Heart left ventricle (tissue), 16 donors: ENCODE data around the gene FOXK1. TPM values are rescaled to one million over a fixed set of nuclear protein-coding genes. Genes with fewer than 3 reads are reported as not detected.

Experiments used
- ATAC-seq, 4 donors: fragments of 200-7000 bp; cut with Tn5 transposase; one replicate each; pipeline ENCODE4 v1.9.1; 2020 to 2022; ENCODE audit warnings: moderate library complexity in 4 of 4, mild to moderate bottlenecking in 3 of 4, moderate number of reproducible peaks in 1 of 4
- DNase-seq, 5 donors: peaks; one replicate each; pipeline ENCODE4 v3.0.0-alpha.2; 2020
- H3K27ac ChIP-seq, 12 donors: fragments of 200-600 bp; sonication (generic) in 4 of 12; one replicate each; pipeline versions ENCODE4 v1.5.0 to v1.8.0; 2016 to 2022; ENCODE audit warnings: mild to moderate bottlenecking in 2 of 12
- H3K27me3 ChIP-seq, 9 donors: fragments of 200-600 bp; sonication (generic) in 2 of 9; one replicate each; pipeline versions ENCODE4 v1.5.1 to v1.8.0; 2016 to 2022; ENCODE audit warnings: mild to moderate bottlenecking in 3 of 9
- H3K36me3 ChIP-seq, 9 donors: fragments of 200-600 bp; sonication (generic) in 2 of 9; one replicate each; pipeline versions ENCODE4 v1.5.0 to v1.8.0; 2018 to 2022; ENCODE audit warnings: mild to moderate bottlenecking in 2 of 9
- H3K4me1 ChIP-seq, 12 donors: fragments of 200-600 bp; sonication (generic) in 4 of 12; one replicate each; pipeline versions ENCODE4 v1.5.0 to v1.8.0; 2016 to 2022; ENCODE audit warnings: mild to moderate bottlenecking in 3 of 12
- H3K4me3 ChIP-seq, 12 donors: fragments of 200-600 bp; sonication (generic) in 4 of 12; one replicate each; pipeline versions ENCODE4 v1.5.0 to v1.8.0; 2017 to 2022; ENCODE audit warnings: mild to moderate bottlenecking in 9 of 12, moderate library complexity in 4 of 12
- H3K9me3 ChIP-seq, 12 donors: fragments of 200-600 bp; sonication (generic) in 4 of 12; one replicate each; pipeline versions ENCODE4 v1.5.0 to v1.8.0; 2016 to 2022; ENCODE audit warnings: mild to moderate bottlenecking in 1 of 12
- POLR2A ChIP-seq, 2 donors: fragments of 450-650 bp; IDR thresholded peaks; one replicate each; pipeline ENCODE4 v1.6.1; 2017; ENCODE audit warnings: antibody characterized with exemption in 2 of 2, mild to moderate bottlenecking in 2 of 2, moderate library complexity in 2 of 2
- WGBS, 4 donors: extraction: QIAGEN DNeasy Blood & Tissue Kit in 2 of 4; methylation state at CpG; one replicate each; pipeline versions ENCODE4 v1.1.5 to v1.1.7; 2013 to 2018; 5-methylcytosine and 5-hydroxymethylcytosine counted together
- intact Hi-C, 10 donors: fragments of 100-400 bp; cut with DNase I; formaldehyde crosslinking; loops; one replicate each; pipeline versions ENCODE4 v1.11.1 to v1.14.2; 2022
- polyA plus RNA-seq, 2 donors: library from polyadenylated mRNA; stranded (reverse); fragments of 200-250 nt; gene quantifications; one replicate each; pipeline ENCODE4 v1.2.3, GENCODE V29; 2013
- total RNA-seq, 9 donors: library from RNA; depleted of rRNA in 2 of 9; stranded (reverse); fragments of >200 nt in 2 of 9; fragmentation: NEBNext Ultra II Directional in 3 of 9; extraction: Animal tissue kit (Norgen Biotek cat#: 25700) in 3 of 9; gene quantifications; one replicate each; pipeline versions ENCODE4 v1.1.0 to v1.2.4, GENCODE V29; 2016 to 2023
- TF ChIP-seq, protein P1 (sequence below), 12 donors: fragments of 200-600 bp; sonication (generic) in 4 of 12; IDR thresholded peaks; one replicate each; pipeline versions ENCODE4 v1.5.0 to v1.8.0; 2018 to 2022; ENCODE audit warnings: antibody characterized with exemption in 12 of 12, mild to moderate bottlenecking in 5 of 12
- donor health status: ischemic (EF 13 %, LVEDD 7.1; RV severe dilation, severe dysfunction).
- donor health status: healthy with polysubstance abuse.
- donor health status: DM: no; HTN: yes; CAD: no.
- donor health status: DM: no; HTN: no; CAD: no.
- donor health status: ischemic (EF 25% LVEDD 6.9; RV normal size, moderate dysfunction).
- donor health status: ischemic (EF 25% LVEDD 5.7; RV mildly dilated, moderate dysfunction).
- donor health status: healthy.
- donor health status: DM: yes; HTN: yes; CAD: no.
- donor health status: ischemic (EF 35%, LVEDD 5.7; RV mildly dilated, moderate dysfunction).
- donor health status: nonischemic (EF 11% LVEDD 7.7; RV severe dilation, severe dysfunction).
- donor health status: DM: yes; HTN: yes; CAD: no.
- donor health status: PGD.
- donor health status: ischemic (EF 29% LVEDD 5.4; RV normal size, mild dysfunction).
- donor health status: nonischemic (EF 23%, LVEDD 6.1; RV moderate dilation, normal function).

The FOXK1 gene
- total and polyA plus RNA-seq, 11 donors = 9.3 to 43.7 (median 19.8) TPM

DNA sequence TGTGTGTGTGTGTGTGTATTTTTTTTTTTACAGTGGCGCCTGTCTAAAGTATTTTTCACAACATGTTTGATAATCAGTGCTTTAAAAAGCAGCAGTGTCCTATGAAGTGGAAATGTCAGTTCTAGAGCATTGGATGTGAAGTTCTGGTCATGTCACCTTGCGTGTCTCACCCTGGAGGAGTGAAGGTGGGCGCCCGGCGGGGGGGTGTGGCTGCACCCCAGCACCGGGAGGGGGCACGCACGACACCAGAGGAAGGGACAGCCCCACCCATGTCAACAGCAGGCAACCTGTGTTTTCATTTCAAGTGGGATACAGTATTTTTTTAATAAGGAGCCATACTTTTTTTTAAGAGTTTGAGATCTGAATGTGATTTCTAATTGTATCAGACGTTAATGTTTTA lies 88.8 kb downstream of the FOXK1 start:
- no peaks in the 10 kb centered on the region for H3K27me3 ChIP-seq
- no peak for ATAC-seq
- no peaks in the 10 kb centered on the region for H3K9me3 ChIP-seq
- peaks cover 0 to 18% (median 11%) of the 10 kb centered on the region in 9 donors for H3K36me3 ChIP-seq
- H3K4me3 ChIP-seq = no peak overlapping the region
- TF ChIP-seq POLR2A (IDR thresholded peaks at IDR 0.05) = no peak
- TF ChIP-seq, protein P1, sequence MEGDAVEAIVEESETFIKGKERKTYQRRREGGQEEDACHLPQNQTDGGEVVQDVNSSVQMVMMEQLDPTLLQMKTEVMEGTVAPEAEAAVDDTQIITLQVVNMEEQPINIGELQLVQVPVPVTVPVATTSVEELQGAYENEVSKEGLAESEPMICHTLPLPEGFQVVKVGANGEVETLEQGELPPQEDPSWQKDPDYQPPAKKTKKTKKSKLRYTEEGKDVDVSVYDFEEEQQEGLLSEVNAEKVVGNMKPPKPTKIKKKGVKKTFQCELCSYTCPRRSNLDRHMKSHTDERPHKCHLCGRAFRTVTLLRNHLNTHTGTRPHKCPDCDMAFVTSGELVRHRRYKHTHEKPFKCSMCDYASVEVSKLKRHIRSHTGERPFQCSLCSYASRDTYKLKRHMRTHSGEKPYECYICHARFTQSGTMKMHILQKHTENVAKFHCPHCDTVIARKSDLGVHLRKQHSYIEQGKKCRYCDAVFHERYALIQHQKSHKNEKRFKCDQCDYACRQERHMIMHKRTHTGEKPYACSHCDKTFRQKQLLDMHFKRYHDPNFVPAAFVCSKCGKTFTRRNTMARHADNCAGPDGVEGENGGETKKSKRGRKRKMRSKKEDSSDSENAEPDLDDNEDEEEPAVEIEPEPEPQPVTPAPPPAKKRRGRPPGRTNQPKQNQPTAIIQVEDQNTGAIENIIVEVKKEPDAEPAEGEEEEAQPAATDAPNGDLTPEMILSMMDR (IDR thresholded peaks at IDR 0.05) = no peak
- H3K4me1 ChIP-seq = peaks cover 0 to 36% (median 15%) of the 10 kb centered on the region in 12 donors
- peak overlapping the region in 1 of 12 donors; percentile 94 for H3K27ac ChIP-seq
- no peak for DNase-seq
- intact Hi-C loops = no loop called here
- WGBS, 4 donors = 58 to 71% (median 65%) methylated on average over 9 of the region's 9 CpGs

DNA sequence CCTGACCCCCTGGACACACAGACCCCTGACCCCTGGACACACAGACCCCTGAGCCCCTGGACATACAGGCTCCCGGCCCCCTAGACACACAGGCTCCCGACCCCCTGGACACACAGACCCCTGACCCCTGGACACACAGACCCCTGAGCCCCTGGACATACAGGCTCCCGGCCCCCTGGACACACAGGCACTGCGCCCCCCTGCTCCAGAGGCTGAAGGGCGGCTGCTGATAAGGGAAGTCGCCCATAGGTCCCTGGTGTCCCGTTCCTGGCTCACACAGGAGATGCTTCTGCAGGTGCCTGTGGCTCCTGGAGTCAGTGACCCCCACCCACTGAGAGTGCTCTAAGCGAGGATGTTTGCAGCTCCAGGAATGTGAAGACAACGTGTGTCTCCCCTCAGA lies 89.6 kb downstream of the FOXK1 start:
- no peaks in the 10 kb centered on the region for H3K9me3 ChIP-seq
- no peak overlapping the region for H3K4me3 ChIP-seq
- H3K36me3 ChIP-seq = peaks cover 0 to 11% (median 7%) of the 10 kb centered on the region in 9 donors
- intact Hi-C loops = no loop called here
- ATAC-seq = no peak
- peak overlapping the region in 1 of 12 donors; percentile 94 for H3K27ac ChIP-seq
- H3K27me3 ChIP-seq = no peaks in the 10 kb centered on the region
- TF ChIP-seq POLR2A (IDR thresholded peaks at IDR 0.05) = no peak
- TF ChIP-seq, protein P1 (IDR thresholded peaks at IDR 0.05) = no peak
- WGBS, 4 donors = 71 to 87% (median 83%) methylated on average over 1 to 9 of the region's 9 CpGs
- DNase-seq = no peak
- H3K4me1 ChIP-seq = peaks cover 0 to 44% (median 21%) of the 10 kb centered on the region in 12 donors

DNA sequence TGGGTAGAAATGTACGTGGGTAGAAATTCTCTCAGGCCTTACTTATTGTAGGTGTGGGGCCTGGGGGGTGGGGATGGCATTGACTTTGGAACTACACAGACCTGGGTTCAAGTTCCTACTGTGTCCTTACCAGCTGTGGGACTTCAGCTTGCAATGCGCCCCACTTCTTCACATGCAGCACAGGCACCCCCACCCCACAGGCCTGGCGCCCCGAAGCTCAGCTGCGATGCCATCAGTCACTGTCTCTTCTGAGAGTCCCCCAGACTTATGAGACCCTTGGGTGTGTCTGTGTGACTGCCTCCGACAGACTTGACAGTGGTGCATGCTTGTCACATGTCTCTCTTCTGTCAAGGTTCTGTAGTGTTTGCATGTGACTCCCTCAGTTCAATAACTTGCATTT lies 90.2 kb downstream of the FOXK1 start:
- TF ChIP-seq, protein P1 (IDR thresholded peaks at IDR 0.05) = no peak
- no peak for TF ChIP-seq POLR2A (IDR thresholded peaks at IDR 0.05)
- intact Hi-C loops = no loop called here
- H3K27ac ChIP-seq = peak overlapping the region in 1 of 12 donors; percentile 94
- peaks cover 0 to 50% (median 26%) of the 10 kb centered on the region in 12 donors for H3K4me1 ChIP-seq
- 90 to 98% (median 96%) methylated on average over 5 to 6 of the region's 6 CpGs for WGBS, 4 donors
- DNase-seq = no peak
- H3K9me3 ChIP-seq = no peaks in the 10 kb centered on the region
- ATAC-seq = no peak
- no peak overlapping the region for H3K4me3 ChIP-seq
- no peaks in the 10 kb centered on the region for H3K27me3 ChIP-seq
- peaks cover 0 to 7% (median 2%) of the 10 kb centered on the region in 9 donors for H3K36me3 ChIP-seq

DNA sequence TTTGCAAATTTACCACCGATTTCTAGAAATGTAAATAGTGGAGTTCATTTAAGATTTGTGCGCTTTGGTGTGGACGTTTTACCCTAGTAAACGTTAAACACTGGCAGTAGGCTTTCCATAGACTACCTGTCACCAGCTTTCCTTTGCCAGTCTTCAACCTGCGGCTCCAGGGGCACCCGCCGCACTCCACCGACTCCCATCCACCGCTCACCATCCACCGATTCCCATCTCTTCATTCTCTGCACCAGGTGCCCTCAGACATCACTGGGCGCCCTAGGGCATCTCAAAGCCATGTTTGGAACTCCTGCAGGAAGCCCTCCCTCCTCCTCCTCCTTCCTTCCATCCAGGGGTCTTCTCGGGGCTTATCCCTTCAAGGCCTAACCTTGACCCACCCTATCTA lies 91.9 kb downstream of the FOXK1 start:
- no peak for DNase-seq
- H3K4me3 ChIP-seq = peak overlapping the region in 1 of 12 donors; percentile 99
- ATAC-seq = no peak
- no peak for TF ChIP-seq POLR2A (IDR thresholded peaks at IDR 0.05)
- TF ChIP-seq, protein P1 (IDR thresholded peaks at IDR 0.05) = no peak
- peaks cover 0 to 57% (median 32%) of the 10 kb centered on the region in 12 donors for H3K4me1 ChIP-seq
- peaks cover 0 to 11% (median 6%) of the 10 kb centered on the region in 9 donors for H3K36me3 ChIP-seq
- 87 to 90% (median 89%) methylated on average over 12 of the region's 12 CpGs for WGBS, 4 donors
- peak overlapping the region in 4 of 12 donors; percentile 91 to 98 (median 96) for H3K27ac ChIP-seq
- no peaks in the 10 kb centered on the region for H3K27me3 ChIP-seq
- intact Hi-C loops = no loop called here
- H3K9me3 ChIP-seq = no peaks in the 10 kb centered on the region
